Epithelial cell of prostate (primary cell): Measurements from ENCODE around the gene KRT14.

Experiments used
- DNase-seq: peaks from one replicate; pipeline ENCODE4 v3.0.0-alpha.2; 2011; ENCODE audit warnings: low read depth, low spot score
- H3K27ac ChIP-seq: fragments of 450-650 bp; 2 replicates; pipeline ENCODE4 v1.5.1; 2017; ENCODE audit warnings: mild to moderate bottlenecking

Gene KRT14

DNA sequence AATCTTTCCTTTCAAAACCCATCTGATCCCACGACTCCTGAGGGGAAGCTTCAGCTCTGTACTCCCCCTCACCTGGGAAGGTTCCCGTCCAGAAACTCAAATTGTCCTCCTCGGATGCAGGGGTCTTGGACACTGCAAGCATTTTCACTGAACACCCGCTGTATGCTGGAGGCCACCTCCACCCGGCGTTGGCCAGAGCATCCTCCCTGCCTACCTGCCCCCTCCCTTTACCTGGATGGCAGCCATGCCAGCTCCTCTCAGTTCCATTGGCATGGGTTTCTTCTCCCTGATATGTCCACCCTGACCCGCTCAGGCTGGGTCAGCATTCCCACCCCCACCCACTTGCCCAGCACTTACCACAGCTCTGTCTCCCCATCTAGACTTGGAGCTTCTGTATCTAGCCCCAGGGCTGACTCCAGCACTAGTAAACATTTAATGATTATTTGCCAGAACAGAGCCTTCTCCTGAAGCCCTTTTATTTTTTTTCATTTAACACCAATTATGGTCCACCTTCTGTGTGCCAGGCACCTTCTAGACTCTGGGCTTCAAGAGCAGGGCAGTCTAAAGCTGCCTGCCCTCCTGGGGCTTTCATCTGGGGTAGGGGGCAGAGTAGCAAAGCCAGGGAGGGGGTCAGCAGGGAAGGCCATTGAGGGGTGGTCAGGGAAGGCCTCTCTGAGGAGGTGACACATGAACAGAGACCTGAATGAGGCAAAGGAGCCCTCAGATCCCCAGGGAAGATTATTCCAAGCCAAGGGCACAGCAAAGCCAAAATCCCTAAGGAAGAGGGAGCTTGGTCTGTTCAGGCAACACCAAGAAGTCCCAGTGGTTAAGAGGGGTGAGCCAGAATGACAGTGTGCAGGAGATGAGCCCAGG, 49.7 kb downstream of the KRT14 start:
- H3K27ac ChIP-seq, result peak overlapping the region; percentile 66
- no peak for DNase-seq

DNA sequence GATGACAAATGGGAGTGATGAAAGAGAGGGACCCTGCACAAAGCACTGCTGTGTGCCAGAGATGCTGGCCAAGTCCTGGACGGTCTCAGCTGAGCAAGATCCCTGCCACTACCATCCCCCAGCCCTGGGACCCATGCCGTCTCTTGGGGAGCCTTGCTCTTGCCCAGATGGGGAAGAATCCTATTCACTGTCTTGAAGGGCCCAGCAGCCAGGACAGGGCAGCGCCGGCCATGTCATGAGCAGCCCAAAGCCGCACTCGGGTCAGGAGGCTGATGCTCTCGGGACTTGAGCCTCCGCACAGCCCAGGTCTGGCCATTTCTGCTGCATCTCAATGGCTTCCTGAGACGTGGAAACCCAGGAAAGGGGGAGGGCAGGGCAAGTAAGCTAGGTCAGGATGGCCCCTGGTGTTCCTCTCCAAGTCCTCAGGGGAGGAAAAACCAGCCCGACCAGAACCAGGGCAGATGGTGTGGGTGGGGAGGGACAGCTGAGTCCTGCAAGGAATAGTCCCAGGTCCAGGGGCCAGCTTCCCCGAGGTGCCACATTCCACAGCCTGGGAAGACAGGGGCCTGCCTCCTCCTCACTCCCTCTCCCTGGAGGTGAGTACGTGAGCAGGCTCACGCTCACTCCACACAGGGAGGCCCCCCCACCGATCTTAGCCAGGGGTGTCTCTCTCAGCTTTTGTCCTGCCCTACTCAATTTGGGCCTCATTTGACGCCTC, 50.8 kb downstream of the KRT14 start:
- no peak for DNase-seq
- H3K27ac ChIP-seq, result no peak overlapping the region

GRCh38 chr17:41534899-41535546, 51.7 kb downstream of the KRT14 start:
- H3K27ac ChIP-seq, result no peak overlapping the region
- no peak for DNase-seq

GRCh38 chr17:41533613-41534012, 53.1 kb downstream of the KRT14 start:
- no peak overlapping the region for H3K27ac ChIP-seq
- DNase-seq, result no peak

DNA sequence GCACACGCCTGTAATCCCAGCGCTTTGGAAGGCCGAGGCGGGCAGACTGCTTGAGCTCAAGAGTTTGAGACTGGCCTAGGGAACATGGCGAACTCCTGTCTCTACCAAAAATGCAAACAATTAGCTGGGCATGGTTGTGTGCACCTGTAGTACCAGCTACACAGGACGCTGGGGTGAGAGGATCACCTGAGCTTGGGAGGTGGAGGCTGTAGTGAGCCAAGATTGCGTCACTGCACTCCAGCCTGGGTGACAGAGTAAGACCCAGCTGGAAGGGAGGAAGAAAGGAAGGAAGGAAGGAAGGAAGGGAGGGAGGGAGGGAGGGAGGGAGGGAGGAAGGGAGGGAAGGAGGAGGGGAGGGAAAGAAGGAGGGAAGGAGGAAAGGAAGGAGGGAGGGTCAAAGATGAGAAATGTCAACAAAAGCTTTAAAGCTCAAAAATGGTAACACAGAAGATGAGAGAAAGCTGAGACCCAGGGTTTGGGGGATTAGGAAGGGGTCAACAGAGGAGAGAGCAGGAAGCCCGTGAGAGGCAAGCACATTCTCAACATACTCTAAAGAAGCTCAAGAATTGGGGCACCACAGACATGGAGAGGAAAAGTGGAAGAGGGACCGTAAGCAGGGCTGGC, 53.6 kb downstream of the KRT14 start:
- no peak for DNase-seq
- no peak overlapping the region for H3K27ac ChIP-seq
